SK-N-SH treated with all-trans-retinoic acid at 6 μM for 48 hours (cell line): ENCODE data around the gene PKN2.

Experiments
- BACH2 ChIP-seq: fragments of 250-450 bp; sonication (Bioruptor Pico); IDR thresholded peaks from 2 replicates; pipeline ENCODE4 v1.9.0; 2021; ENCODE audit warnings: mild to moderate bottlenecking, borderline replicate concordance
- ISL1 ChIP-seq: fragments of 250-450 bp; sonication (Bioruptor Pico); IDR thresholded peaks from 2 replicates; pipeline ENCODE4 v2.1.2; 2022; ENCODE audit warnings: mild to moderate bottlenecking, moderate library complexity
- PATZ1 ChIP-seq: fragments of 250-450 bp; sonication (Bioruptor Pico); IDR thresholded peaks from 2 replicates; pipeline ENCODE4 v1.8.0; 2020; ENCODE audit warnings: mild to moderate bottlenecking, moderate library complexity, borderline replicate concordance
- PPARA ChIP-seq: fragments of 250-450 bp; sonication (Bioruptor Pico); IDR thresholded peaks from 2 replicates; pipeline ENCODE4 v1.5.0; 2020; ENCODE audit warnings: mild to moderate bottlenecking, borderline replicate concordance
- RARB ChIP-seq: fragments of 250-450 bp; sonication (Bioruptor Pico); IDR thresholded peaks from 2 replicates; pipeline ENCODE4 v1.8.0; 2021; ENCODE audit warnings: mild to moderate bottlenecking, moderate library complexity
- TOX ChIP-seq: fragments of 250-450 bp; sonication (Bioruptor Pico); IDR thresholded peaks from 2 replicates; pipeline ENCODE4 v1.8.0; 2021; ENCODE audit warnings: mild to moderate bottlenecking, moderate library complexity, borderline replicate concordance
- ZNF70 ChIP-seq: fragments of 450-650 bp; formaldehyde crosslinking; IDR thresholded peaks from 2 replicates; pipeline ENCODE4 v1.5.0; 2020; ENCODE audit warnings: mild to moderate bottlenecking, moderate library complexity
- TF ChIP-seq, protein P1 (sequence below): fragments of 250-450 bp; sonication (Bioruptor Pico); IDR thresholded peaks from 2 replicates; pipeline ENCODE4 v1.5.1; 2020; ENCODE audit warnings: low read depth, mild to moderate bottlenecking, moderate library complexity
- TF ChIP-seq, protein P2 (sequence below): fragments of 250-450 bp; sonication (Bioruptor Pico); IDR thresholded peaks from 2 replicates; pipeline ENCODE4 v1.5.0; 2020; ENCODE audit warnings: mild to moderate bottlenecking, moderate library complexity

DNA sequence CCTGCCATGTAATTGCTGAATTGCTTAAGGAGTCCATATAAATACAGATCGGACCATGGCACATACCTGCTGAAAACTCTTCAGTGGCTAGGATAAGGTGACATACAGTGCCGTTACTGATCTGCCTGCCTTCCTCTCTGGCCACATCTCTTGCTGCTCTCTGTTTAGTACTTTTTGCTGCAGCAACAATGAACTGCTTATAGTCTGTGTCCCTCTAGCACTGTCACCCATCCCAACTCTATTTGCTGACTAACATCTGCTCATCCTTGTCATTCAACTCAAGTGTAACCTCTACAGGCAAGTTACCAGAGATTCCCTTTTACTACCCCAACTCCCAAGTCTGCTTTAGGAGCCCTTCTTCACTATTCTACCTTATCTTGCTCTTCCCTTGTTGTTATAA is 141.6 kb downstream of the PKN2 start:
- no peak for TF ChIP-seq RARB (CRISPR knock-in tag)
- no peak for TF ChIP-seq ISL1 (CRISPR knock-in tag)
- no peak for TF ChIP-seq TOX (CRISPR knock-in tag)
- TF ChIP-seq, protein P1, sequence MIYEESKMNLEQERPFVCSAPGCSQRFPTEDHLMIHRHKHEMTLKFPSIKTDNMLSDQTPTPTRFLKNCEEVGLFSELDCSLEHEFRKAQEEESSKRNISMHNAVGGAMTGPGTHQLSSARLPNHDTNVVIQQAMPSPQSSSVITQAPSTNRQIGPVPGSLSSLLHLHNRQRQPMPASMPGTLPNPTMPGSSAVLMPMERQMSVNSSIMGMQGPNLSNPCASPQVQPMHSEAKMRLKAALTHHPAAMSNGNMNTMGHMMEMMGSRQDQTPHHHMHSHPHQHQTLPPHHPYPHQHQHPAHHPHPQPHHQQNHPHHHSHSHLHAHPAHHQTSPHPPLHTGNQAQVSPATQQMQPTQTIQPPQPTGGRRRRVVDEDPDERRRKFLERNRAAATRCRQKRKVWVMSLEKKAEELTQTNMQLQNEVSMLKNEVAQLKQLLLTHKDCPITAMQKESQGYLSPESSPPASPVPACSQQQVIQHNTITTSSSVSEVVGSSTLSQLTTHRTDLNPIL: no peak
- TF ChIP-seq BACH2 (CRISPR knock-in tag): no peak
- TF ChIP-seq, protein P2, sequence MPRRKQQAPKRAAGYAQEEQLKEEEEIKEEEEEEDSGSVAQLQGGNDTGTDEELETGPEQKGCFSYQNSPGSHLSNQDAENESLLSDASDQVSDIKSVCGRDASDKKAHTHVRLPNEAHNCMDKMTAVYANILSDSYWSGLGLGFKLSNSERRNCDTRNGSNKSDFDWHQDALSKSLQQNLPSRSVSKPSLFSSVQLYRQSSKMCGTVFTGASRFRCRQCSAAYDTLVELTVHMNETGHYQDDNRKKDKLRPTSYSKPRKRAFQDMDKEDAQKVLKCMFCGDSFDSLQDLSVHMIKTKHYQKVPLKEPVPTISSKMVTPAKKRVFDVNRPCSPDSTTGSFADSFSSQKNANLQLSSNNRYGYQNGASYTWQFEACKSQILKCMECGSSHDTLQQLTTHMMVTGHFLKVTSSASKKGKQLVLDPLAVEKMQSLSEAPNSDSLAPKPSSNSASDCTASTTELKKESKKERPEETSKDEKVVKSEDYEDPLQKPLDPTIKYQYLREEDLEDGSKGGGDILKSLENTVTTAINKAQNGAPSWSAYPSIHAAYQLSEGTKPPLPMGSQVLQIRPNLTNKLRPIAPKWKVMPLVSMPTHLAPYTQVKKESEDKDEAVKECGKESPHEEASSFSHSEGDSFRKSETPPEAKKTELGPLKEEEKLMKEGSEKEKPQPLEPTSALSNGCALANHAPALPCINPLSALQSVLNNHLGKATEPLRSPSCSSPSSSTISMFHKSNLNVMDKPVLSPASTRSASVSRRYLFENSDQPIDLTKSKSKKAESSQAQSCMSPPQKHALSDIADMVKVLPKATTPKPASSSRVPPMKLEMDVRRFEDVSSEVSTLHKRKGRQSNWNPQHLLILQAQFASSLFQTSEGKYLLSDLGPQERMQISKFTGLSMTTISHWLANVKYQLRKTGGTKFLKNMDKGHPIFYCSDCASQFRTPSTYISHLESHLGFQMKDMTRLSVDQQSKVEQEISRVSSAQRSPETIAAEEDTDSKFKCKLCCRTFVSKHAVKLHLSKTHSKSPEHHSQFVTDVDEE: no peak
- TF ChIP-seq ZNF70 (CRISPR knock-in tag): no peak
- no peak for TF ChIP-seq PATZ1 (CRISPR knock-in tag)
- no peak for TF ChIP-seq PPARA (CRISPR knock-in tag)
